ENCODE measurements around the gene VTI1A. TPM values are rescaled to one million over a fixed set of nuclear protein-coding genes. Genes with fewer than 3 reads are reported as not detected.

Gene VTI1A
- total and polyA plus RNA-seq, 2 of the 13 experiments (the other 11 are each of a cell fraction or from before 2014, with no cell fraction given) = 11.7 to 32.7 TPM

DNA sequence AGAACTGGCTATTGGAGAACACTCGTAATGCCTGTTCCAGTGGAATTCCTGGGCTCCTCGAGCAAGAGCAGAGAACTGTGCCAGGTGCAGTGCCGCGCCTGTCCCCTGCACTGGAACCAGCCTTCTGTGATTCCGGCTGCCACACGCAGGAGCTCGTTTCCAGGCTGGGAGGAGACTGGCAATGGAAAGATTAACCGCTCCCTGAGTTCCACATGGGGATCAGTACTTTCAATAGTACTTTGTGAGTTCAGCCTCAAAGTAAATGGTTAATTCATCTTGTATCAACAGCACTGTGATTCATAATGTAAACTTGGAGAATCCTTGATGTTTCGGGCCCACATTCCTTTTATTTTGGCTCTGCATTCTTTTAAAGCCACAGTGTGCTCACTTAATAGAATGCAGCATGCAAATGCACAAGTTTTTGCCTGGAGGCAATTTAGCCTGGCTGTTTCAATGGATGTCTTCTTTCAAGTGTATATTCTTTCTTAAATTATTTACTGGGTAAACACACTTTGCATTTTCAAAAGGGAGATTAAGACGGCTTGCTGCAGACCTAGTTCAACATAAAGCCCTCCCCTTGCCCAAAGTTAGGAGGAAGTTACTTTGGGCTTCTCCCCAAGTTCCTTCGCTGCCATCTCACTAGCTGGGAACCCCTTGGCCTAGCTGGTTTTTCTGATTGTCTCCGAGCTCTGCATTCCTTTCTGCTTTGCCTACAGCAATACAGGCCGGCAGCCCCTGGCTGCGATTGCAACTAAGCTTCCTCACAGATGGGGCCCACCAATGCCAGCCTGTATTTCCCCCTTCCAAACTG lies 364.9 kb downstream of the VTI1A start (continued):
- TF ChIP-seq ZNF281 (CRISPR knock-in tag; IDR thresholded peaks at IDR 0.05; ENCODE audit: borderline replicate concordance) = peak; percentile 43; the same call in 1 of the 2 replicates
- TF ChIP-seq, protein P1, sequence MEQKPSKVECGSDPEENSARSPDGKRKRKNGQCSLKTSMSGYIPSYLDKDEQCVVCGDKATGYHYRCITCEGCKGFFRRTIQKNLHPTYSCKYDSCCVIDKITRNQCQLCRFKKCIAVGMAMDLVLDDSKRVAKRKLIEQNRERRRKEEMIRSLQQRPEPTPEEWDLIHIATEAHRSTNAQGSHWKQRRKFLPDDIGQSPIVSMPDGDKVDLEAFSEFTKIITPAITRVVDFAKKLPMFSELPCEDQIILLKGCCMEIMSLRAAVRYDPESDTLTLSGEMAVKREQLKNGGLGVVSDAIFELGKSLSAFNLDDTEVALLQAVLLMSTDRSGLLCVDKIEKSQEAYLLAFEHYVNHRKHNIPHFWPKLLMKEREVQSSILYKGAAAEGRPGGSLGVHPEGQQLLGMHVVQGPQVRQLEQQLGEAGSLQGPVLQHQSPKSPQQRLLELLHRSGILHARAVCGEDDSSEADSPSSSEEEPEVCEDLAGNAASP (CRISPR knock-in tag; IDR thresholded peaks at IDR 0.05; ENCODE audit: borderline replicate concordance) = peak; percentile 36; the same call in 1 of the 2 replicates
- TF ChIP-seq SIX1 (CRISPR knock-in tag; IDR thresholded peaks at IDR 0.05; ENCODE audit: borderline replicate concordance) = peak; percentile 62; the same call in 1 of the 2 replicates
- no peak for TF ChIP-seq ZFX (CRISPR knock-in tag; IDR thresholded peaks at IDR 0.05; ENCODE audit: low read depth)
- peak; percentile 23; the same call in 1 of the 2 replicates for TF ChIP-seq ZNF605 (CRISPR knock-in tag; IDR thresholded peaks at IDR 0.05)
- TF ChIP-seq FOXA1 (IDR thresholded peaks at IDR 0.05) = peak; percentile 98
- peak; percentile 99 for TF ChIP-seq FOXA1 (CRISPR knock-in tag; IDR thresholded peaks at IDR 0.05)
- TF ChIP-seq ZNF275 (CRISPR knock-in tag; IDR thresholded peaks at IDR 0.05; ENCODE audit: borderline replicate concordance) = no peak
- TF ChIP-seq MED1 (CRISPR knock-in tag; IDR thresholded peaks at IDR 0.05) = peak; percentile 73
- TF ChIP-seq ZNF432 (CRISPR knock-in tag; IDR thresholded peaks at IDR 0.05; ENCODE audit: borderline replicate concordance) = no peak
- no peak for TF ChIP-seq RNF219 (CRISPR knock-in tag; IDR thresholded peaks at IDR 0.05)
- TF ChIP-seq ZNF160 (CRISPR knock-in tag; IDR thresholded peaks at IDR 0.05) = no peak
- 0 out of 2 replicates have a peak, but pooled peaks have one; percentile 38 for TF ChIP-seq KLF6 (CRISPR knock-in tag; IDR thresholded peaks at IDR 0.05)
- peak; percentile 53; the same call in 1 of the 2 replicates for TF ChIP-seq JUNB (CRISPR knock-in tag; IDR thresholded peaks at IDR 0.05; ENCODE audit: borderline replicate concordance)
- TF ChIP-seq ZNF773 (CRISPR knock-in tag; IDR thresholded peaks at IDR 0.05; ENCODE audit: borderline replicate concordance) = no peak
- no peak for TF ChIP-seq ZNF891 (CRISPR knock-in tag; IDR thresholded peaks at IDR 0.05)
- no peak for TF ChIP-seq YY1 (IDR thresholded peaks at IDR 0.05; ENCODE audit: insufficient read depth, insufficient replicate concordance, low read depth, low read length)
- peak; percentile 98 for TF ChIP-seq KDM1A (CRISPR knock-in tag; IDR thresholded peaks at IDR 0.05)
- TF ChIP-seq YEATS4 (CRISPR knock-in tag; IDR thresholded peaks at IDR 0.05; ENCODE audit: borderline replicate concordance) = no peak
- peak; percentile 78 for TF ChIP-seq HDAC1 (CRISPR knock-in tag; IDR thresholded peaks at IDR 0.05)
- TF ChIP-seq STAG1 (CRISPR knock-in tag; IDR thresholded peaks at IDR 0.05) = peak; percentile 44

Measured in HepG2 (cell line).